Stimulated activated CD8-positive, alpha-beta memory T cell treated with anti-CD3 and anti-CD28 coated beads, Interleukin-2, amount 100 ng/mL, for 1 hour (primary cell): ENCODE measurements around the gene BTN3A1.
"Not testable (repeated sequence)": the region's sequence is repeated elsewhere in the genome, so short reads cannot be mapped to it uniquely, and the experiment has no call there.

Experiments used
- DNase-seq, 2 donors: peaks; one replicate each; pipeline ENCODE4 v3.0.0-alpha.2; 2020; ENCODE audit warnings: low read depth in 2 of 2

The BTN3A1 gene

GRCh38 chr6:26441977-26442376 is 39.9 kb downstream of the BTN3A1 start:
- DNase-seq: no peak

GRCh38 chr6:26445934-26446667 is 44.0 kb downstream of the BTN3A1 start:
- no peak for DNase-seq

- DNase-seq: no peak
Measured at GRCh38 chr6:26447257-26447656, 45.2 kb downstream of the BTN3A1 start.

- DNase-seq: no peak
Measured at GRCh38 chr6:26450240-26450639, 48.2 kb downstream of the BTN3A1 start.

- DNase-seq: no peak
Measured at GRCh38 chr6:26452631-26453235, 50.7 kb downstream of the BTN3A1 start.

GRCh38 chr6:26454631-26455030 is 52.6 kb downstream of the BTN3A1 start:
- no peak for DNase-seq

GRCh38 chr6:26455357-26455970 is 53.4 kb downstream of the BTN3A1 start:
- DNase-seq: no peak

GRCh38 chr6:26457264-26457805 is 55.3 kb downstream of the BTN3A1 start:
- no peak for DNase-seq

GRCh38 chr6:26457806-26458688 is 56.0 kb downstream of the BTN3A1 start, which contains the start of gene BTN2A1:
Gene BTN2A1 (plus strand): TSS chr6:26457955. CDS start chr6:26458637, 682 bp downstream.
- peak in 1 of 2 donors; percentile 42 for DNase-seq

- no peak for DNase-seq
Measured at GRCh38 chr6:26459023-26459810, 57.1 kb downstream of the BTN3A1 start.

GRCh38 chr6:26461353-26461752 is 59.3 kb downstream of the BTN3A1 start:
- not testable (repeated sequence) for DNase-seq

- no peak for DNase-seq
Measured at GRCh38 chr6:26464014-26464413, 61.9 kb downstream of the BTN3A1 start.

GRCh38 chr6:26464416-26465131 is 62.5 kb downstream of the BTN3A1 start:
- no peak for DNase-seq
